Mesodermal cell (in vitro differentiated cells): ENCODE results near the gene MSL3B.

Experiments used
- H3K27ac ChIP-seq: 2 replicates; pipeline ENCODE4 v1.7.0; 2013; ENCODE audit warnings: mild to moderate bottlenecking, low read depth, low read length, moderate library complexity; ENCODE audit not compliant: severe bottlenecking
- H3K36me3 ChIP-seq: 2 replicates; pipeline ENCODE4 v1.7.1; 2013; ENCODE audit warnings: mild to moderate bottlenecking, low read length, moderate library complexity; ENCODE audit not compliant: control insufficient read depth, insufficient read depth
- H3K4me1 ChIP-seq: one replicate; pipeline ENCODE4 v1.7.1; 2013; ENCODE audit warnings: mild to moderate bottlenecking, low read length; ENCODE audit not compliant: insufficient read depth, control insufficient read depth, poor library complexity, severe bottlenecking
- H3K4me3 ChIP-seq: 2 replicates; pipeline ENCODE4 v1.7.0; 2013; ENCODE audit warnings: low read length, control low read depth, mild to moderate bottlenecking; ENCODE audit not compliant: insufficient read depth, poor library complexity, severe bottlenecking; ENCODE audit errors: extremely low read depth
- H3K9me3 ChIP-seq: 2 replicates; pipeline ENCODE4 v1.7.1; 2013; ENCODE audit warnings: mild to moderate bottlenecking, low read length, moderate library complexity; ENCODE audit not compliant: control insufficient read depth
- WGBS, 2 experiments: methylation state at CpG; one replicate each; pipeline ENCODE4 v1.1.5; 2013; ENCODE audit warnings: missing lambda C conversion rate in 2 of 2; ENCODE audit not compliant: insufficient coverage in 2 of 2; 5-methylcytosine and 5-hydroxymethylcytosine counted together

MSL3B gene

DNA sequence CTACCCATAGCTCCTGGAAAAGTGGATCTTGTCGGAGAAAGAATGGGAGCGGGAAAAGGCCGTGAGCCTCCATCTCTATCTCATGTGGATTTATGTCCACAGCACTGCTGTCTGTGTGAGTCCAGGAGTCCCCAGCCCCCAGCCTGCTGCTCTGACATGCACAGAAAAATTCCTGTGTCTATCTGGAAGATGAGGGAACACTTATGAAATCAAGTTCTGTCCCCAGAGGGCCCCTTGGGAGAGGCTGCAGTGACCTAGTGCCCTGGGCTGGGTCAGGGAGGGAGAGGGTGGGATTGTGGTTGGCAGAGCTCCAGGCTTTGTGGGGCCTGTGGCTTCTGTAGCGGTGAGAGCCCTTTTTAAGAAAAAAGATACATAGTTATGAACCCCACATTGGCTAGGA, 51.4 kb downstream of the MSL3B start:
- H3K4me1 ChIP-seq = no peaks in the 10 kb centered on the region

DNA sequence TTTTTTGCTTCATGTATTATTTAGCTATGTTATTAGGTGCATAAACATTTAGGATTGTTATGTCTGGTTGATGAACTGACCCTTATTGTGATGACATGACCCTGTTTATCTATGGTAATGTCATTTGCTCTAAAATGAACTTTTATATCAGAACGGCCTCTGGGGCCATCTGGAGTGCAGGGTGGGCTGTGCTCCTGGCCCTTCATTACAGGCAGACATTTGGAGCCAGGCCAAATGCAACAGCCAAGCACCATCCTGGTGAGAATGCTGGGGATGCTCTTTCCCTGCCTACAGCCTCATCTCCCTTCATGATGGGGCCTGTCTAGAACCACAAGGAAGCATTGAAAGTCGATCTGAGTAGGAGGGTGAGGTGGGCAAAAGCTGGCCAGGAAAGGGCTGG, 51.9 kb downstream of the MSL3B start:
- no peaks in the 10 kb centered on the region for H3K9me3 ChIP-seq
- no peak overlapping the region for H3K4me3 ChIP-seq
- WGBS, 2 experiments = 86 to 88% methylated on average over 1 of the region's 2 CpGs
- no peak overlapping the region for H3K27ac ChIP-seq
- H3K4me1 ChIP-seq = no peaks in the 10 kb centered on the region
- no peaks in the 10 kb centered on the region for H3K36me3 ChIP-seq

More for the DNA sequence above, 51.4 kb downstream of the MSL3B start:
- Histone ChIP-seq H3K9me3 (no peaks in the 10 kb centered on the region), H3K27ac (no peak overlapping the region), H3K4me3 (no peak overlapping the region), H3K36me3 (no peaks in the 10 kb centered on the region)
- 100% methylated on average over 3 of the region's 4 CpGs; no CpG with 5 or more reads in 1 of the 2 experiments for WGBS, 2 experiments

DNA sequence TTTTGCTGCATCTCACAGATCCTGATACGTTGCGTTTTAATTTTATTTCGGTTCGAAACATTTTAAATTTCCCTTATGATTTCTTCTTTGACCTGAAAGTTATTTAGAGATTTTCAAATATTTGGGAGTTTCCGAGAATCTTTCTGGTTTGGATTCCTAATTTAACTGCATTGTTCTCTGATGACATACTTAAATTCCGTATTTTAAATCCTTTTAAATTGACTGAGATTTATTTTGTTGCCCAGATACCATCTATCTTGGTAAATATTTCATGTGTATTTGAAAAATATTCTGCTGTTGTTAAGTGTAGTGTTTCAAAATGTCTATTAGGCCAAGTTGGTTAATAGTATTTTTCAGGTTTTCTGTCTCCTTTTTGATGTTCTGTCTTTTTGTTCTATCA, 52.3 kb downstream of the MSL3B start:
- H3K36me3 ChIP-seq = no peaks in the 10 kb centered on the region
- no peak overlapping the region for H3K4me3 ChIP-seq
- 100% methylated on average over 1 of the region's 6 CpGs; no CpG with 5 or more reads in 1 of the 2 experiments for WGBS, 2 experiments
- H3K4me1 ChIP-seq = no peaks in the 10 kb centered on the region
- no peaks in the 10 kb centered on the region for H3K9me3 ChIP-seq
- no peak overlapping the region for H3K27ac ChIP-seq
